ENCODE results near the gene RPS6KC1. TPM values are rescaled to one million over a fixed set of nuclear protein-coding genes. Genes with fewer than 3 reads are reported as not detected.
"Not testable (repeated sequence)": the region's sequence is repeated elsewhere in the genome, so short reads cannot be mapped to it uniquely, and the experiment has no call there.

The RPS6KC1 gene
- total RNA-seq, 2 donors from 2014 or later: 9.2 to 10.1 TPM

- no peaks in the 10 kb centered on the region for H3K9me3 ChIP-seq
- no peaks in the 10 kb centered on the region for H3K27me3 ChIP-seq
- TF ChIP-seq, protein P1, sequence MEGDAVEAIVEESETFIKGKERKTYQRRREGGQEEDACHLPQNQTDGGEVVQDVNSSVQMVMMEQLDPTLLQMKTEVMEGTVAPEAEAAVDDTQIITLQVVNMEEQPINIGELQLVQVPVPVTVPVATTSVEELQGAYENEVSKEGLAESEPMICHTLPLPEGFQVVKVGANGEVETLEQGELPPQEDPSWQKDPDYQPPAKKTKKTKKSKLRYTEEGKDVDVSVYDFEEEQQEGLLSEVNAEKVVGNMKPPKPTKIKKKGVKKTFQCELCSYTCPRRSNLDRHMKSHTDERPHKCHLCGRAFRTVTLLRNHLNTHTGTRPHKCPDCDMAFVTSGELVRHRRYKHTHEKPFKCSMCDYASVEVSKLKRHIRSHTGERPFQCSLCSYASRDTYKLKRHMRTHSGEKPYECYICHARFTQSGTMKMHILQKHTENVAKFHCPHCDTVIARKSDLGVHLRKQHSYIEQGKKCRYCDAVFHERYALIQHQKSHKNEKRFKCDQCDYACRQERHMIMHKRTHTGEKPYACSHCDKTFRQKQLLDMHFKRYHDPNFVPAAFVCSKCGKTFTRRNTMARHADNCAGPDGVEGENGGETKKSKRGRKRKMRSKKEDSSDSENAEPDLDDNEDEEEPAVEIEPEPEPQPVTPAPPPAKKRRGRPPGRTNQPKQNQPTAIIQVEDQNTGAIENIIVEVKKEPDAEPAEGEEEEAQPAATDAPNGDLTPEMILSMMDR (IDR thresholded peaks at IDR 0.05): no peak
- no peak overlapping the region for H3K4me3 ChIP-seq
- no peak for DNase-seq (ENCODE audit: low spot score)
- no peaks in the 10 kb centered on the region for H3K36me3 ChIP-seq
- peaks cover 0 to 5% of the 10 kb centered on the region in 2 donors for H3K4me1 ChIP-seq
- H3K27ac ChIP-seq: no peak overlapping the region
These were observed 85.3 kb downstream of the RPS6KC1 start for GRCh38 chr1:213136190-213136917.

DNA sequence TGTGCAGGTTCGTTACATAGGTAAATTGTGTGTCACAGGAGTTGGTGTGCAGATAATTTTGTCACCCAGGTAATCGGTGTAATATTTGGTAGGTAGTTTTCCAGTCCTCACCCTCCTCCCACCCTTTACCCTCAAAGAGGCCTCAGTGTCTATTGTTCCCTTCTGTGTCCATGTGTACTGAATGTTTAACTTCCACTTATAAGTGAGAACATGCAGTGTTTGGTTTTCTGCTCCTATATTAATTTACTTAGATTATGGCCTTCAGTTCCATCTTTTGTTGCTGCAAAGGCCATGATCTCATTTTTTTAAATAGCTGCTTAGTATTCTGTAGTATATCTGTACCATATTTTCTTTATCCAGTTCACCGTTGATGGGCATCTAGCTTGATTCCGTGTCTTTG lies 87.3 kb downstream of the RPS6KC1 start:
- Histone ChIP-seq H3K4me1 (peaks cover 0 to 5% of the 10 kb centered on the region in 2 donors), H3K9me3 (no peaks in the 10 kb centered on the region), H3K27me3 (no peaks in the 10 kb centered on the region), H3K4me3 (no peak overlapping the region), H3K36me3 (no peaks in the 10 kb centered on the region), H3K27ac (no peak overlapping the region)
- no peak for DNase-seq (ENCODE audit: low spot score)
- TF ChIP-seq, protein P1 (IDR thresholded peaks at IDR 0.05): no peak

- DNase-seq (ENCODE audit: low spot score): no peak
- Histone ChIP-seq H3K27me3 (no peaks in the 10 kb centered on the region), H3K4me1 (peaks cover 0 to 5% of the 10 kb centered on the region in 2 donors), H3K9me3 (no peaks in the 10 kb centered on the region), H3K27ac (no peak overlapping the region), H3K4me3 (no peak overlapping the region), H3K36me3 (no peaks in the 10 kb centered on the region)
- TF ChIP-seq, protein P1 (IDR thresholded peaks at IDR 0.05): no peak
These were observed 87.9 kb downstream of the RPS6KC1 start for GRCh38 chr1:213138892-213139291.

DNA sequence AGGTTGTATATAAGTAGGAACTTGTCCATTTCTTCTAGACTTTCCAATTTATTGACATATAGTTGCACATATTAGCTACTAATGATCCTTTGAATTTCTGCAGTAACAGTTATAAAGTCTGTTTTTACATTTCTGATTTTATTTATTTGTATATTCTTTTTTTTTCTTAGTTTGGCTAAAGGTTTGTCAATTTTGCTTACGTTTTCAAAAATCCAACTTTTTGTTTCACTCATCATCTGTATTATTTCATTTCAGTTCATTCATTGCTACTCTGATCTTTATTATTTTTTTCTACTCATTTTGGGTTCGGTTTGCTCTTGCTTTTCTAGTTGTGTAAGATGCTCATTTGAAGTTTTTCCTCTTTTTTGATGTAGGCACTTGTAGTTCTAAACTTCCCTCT lies 97.9 kb downstream of the RPS6KC1 start:
- H3K4me3 ChIP-seq: no peak overlapping the region
- no peak for DNase-seq (ENCODE audit: low spot score)
- no peak overlapping the region for H3K27ac ChIP-seq
- TF ChIP-seq, protein P1 (IDR thresholded peaks at IDR 0.05): no peak
- H3K4me1 ChIP-seq: no peaks in the 10 kb centered on the region
- no peaks in the 10 kb centered on the region for H3K27me3 ChIP-seq
- peaks cover 0 to 11% of the 10 kb centered on the region in 2 donors for H3K9me3 ChIP-seq
- no peaks in the 10 kb centered on the region for H3K36me3 ChIP-seq

GRCh38 chr1:213150090-213150489 lies 99.0 kb downstream of the RPS6KC1 start:
- not testable (repeated sequence) for H3K4me3 ChIP-seq; H3K36me3 ChIP-seq; H3K4me1 ChIP-seq; H3K27ac ChIP-seq; H3K27me3 ChIP-seq; DNase-seq (ENCODE audit: low spot score)
- H3K9me3 ChIP-seq: peaks cover 0 to 11% of the 10 kb centered on the region in 2 donors

GRCh38 chr1:213154056-213154685 lies 103.1 kb downstream of the RPS6KC1 start:
- no peak overlapping the region for H3K27ac ChIP-seq
- TF ChIP-seq, protein P1 (IDR thresholded peaks at IDR 0.05): no peak
- no peak for DNase-seq (ENCODE audit: low spot score)
- H3K27me3 ChIP-seq: no peaks in the 10 kb centered on the region
- H3K9me3 ChIP-seq: no peaks in the 10 kb centered on the region
- H3K36me3 ChIP-seq: no peaks in the 10 kb centered on the region
- H3K4me1 ChIP-seq: peaks cover 0 to 4% of the 10 kb centered on the region in 2 donors
- no peak overlapping the region for H3K4me3 ChIP-seq
